HG03097 (cell line): ENCODE results near the gene SELENOF.
"Not testable (repeated sequence)": the region's sequence is repeated elsewhere in the genome, so short reads cannot be mapped to it uniquely, and the experiment has no call there.

Experiments
- ATAC-seq: cut with Tn5 transposase; IDR thresholded peaks from one replicate; pipeline ENCODE4 v1.9.1; 2021; ENCODE audit not compliant: unreplicated experiment, low FRiP score

The SELENOF gene

DNA sequence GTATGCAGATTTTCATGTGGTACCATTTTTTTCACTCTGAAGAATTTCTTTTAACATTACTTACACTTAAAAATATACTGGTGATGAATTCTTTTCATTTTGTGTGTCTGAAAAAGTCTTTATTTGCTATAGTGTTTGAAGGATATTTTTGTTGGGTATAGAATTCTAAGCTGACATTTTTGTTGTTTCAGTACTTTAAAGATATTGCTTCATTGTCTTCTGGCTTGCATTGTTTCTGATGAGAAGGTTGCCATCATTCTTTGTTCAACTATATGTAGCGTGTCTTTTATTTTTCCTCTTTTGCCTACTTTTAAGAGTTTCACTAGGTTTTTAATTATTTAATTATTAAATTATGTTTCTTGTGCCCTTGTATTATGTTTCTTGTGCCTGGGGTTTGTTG, 8.5 kb upstream of the SELENOF start:
- no peak for ATAC-seq

- no peak for ATAC-seq
These were observed 2.8 kb upstream of the SELENOF start for GRCh38 chr1:86916752-86917151.

DNA sequence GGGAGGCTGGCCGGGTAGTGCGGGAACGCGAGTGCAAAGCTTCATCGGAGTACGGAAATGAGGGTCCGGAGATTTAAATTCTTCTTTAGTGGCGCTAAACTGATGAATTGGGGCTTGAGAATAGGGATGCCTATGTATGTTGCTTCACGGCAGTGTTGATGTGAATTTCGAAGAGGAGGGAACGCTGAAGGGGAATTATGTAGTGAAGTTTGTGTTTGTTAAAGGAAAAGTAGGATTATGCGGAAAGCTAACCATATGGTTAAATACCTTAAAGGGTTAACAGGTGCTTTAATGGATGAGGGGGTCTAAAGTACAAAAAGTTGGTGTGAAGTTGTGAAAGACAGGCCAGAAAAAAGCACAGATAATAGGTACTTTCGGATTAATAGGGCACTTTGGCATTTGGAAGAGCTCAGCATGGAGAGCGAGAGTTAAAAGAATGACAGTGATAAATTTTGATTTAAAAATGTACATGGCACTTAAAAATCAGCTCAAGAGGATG, 1.9 kb upstream of the SELENOF start:
- no peak for ATAC-seq

DNA sequence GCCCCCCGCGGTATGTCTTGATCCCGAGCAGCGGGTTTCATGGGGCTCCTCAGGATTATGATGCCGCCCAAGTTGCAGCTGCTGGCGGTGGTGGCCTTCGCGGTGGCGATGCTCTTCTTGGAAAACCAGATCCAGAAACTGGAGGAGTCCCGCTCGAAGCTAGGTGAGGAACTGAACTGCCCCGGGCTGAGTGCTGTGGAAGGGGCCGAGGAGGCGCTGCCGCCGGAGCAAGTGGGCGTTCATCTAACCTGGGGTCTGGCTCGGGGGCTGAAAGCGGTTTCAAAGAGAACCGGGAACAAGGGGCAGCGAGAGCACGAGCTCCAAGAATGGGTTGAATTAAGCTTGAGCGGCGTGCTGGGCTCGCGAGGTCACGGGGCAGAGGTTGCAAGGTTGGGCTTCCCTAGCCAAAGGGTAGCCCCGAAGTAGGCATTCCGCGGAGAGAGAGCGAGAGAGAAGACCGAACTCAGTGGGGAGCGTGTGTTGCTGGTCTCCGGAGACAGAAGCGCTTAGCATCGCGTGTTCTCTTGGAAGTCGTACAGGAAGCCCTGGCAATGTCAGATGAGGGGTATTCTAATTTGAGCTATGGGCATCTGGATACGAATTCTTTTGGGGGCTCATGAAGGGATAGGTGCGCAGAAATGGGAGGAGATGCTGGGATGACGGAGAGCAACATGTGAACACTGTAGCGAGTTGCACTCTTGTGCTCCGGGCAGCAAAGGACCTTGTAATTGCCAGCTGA, 1.2 kb upstream of the SELENOF start:
- ATAC-seq = peak; percentile 18

DNA sequence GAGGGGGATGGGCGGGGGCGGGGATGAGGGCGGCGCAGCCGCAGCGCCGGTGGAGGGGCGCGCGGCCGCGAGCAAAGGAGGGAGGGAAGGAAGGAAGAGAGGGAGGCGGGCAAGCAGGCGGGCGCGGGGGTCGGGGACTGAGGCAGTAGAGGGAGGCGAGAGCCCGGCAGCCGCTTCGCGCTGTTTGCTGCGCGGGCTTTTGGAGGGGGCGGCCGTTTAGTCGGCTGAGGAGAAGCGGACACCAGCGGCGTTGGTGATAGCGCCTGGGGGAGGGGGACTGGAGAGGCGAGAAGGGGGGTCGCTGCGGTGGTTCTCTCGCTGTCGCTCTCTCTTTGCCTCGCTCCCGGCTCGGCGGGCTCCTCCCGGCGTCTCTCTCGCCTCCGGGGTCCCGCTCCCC, 673 bp upstream of the SELENOF start, which contains the start of gene HS2ST1:
TSS of gene HS2ST1 (plus strand) at position 35 of the 397 bp plus-strand sequence.
- ATAC-seq = no peak

DNA sequence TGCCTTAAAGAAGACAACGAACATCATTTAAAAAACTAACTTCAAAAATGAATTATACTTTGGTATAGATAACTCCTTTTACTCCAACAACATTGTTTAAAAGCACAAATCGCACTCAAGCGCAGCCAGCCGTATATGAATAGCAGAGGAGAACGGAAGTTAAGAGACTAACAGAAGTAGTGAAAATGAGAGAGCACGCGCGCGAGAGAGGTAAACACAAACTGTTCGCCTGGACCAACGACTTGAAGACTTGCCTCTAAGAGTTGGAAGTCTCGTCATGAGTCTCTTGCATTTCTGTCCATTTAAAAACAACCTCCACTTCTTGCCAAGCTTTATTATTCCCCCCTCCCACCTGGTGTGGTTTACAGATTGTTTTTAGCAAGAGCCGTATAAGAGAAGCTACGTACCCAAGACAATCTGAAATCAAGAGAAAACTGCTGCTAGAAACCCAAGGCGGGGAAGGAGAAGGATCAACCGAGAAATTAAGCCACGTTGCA, 479 bp downstream of the SELENOF start:
- no peak for ATAC-seq

- no peak for ATAC-seq
These were observed 1.5 kb downstream of the SELENOF start for GRCh38 chr1:86912281-86912900.

GRCh38 chr1:86906419-86906818, 7.5 kb downstream of the SELENOF start:
- no peak for ATAC-seq

- ATAC-seq = no peak
These were observed 8.1 kb downstream of the SELENOF start for GRCh38 chr1:86905875-86906274.

DNA sequence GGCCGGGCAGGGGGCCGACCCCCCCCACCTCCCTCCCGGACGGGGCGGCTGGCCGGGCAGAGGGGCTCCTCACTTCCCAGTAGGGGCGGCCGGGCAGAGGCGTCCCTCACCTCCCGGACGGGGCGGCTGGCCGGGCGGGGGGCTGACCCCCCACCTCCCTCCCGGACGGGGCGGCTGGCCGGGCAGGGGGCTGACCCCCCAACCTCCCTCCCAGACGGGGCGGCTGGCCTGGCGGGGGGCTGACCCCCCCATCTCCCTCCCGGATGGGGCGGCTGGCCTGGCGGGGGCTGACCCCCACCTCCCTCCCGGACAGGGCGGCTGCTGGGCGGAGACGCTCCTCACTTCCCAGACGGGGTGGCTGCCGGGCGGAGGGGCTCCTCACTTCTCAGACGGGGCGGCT, 14.5 kb downstream of the SELENOF start:
- not testable (repeated sequence) for ATAC-seq

- no peak for ATAC-seq
These were observed 25.6 kb downstream of the SELENOF start for GRCh38 chr1:86888327-86888726.

GRCh38 chr1:86887479-86888162, 26.3 kb downstream of the SELENOF start:
- ATAC-seq = no peak

DNA sequence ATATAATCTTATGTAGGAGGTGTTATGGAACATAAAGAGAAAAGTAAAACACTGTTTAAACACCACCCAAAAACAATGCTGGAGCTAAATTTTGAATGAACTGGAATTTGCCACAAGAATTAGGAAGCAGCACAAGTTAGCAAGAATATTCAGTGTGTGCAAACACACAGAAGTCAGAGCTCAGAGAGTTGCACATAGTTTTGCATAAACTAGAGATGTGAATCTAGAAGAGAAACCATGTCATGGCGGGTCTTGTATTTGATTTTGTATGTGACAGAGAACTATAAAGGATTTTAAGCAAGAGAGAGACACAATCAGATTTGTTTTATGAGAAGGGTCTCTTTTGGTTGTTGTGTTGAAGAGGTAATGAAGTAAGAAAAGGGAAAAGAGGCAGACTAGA, 38.2 kb downstream of the SELENOF start:
- ATAC-seq = no peak

DNA sequence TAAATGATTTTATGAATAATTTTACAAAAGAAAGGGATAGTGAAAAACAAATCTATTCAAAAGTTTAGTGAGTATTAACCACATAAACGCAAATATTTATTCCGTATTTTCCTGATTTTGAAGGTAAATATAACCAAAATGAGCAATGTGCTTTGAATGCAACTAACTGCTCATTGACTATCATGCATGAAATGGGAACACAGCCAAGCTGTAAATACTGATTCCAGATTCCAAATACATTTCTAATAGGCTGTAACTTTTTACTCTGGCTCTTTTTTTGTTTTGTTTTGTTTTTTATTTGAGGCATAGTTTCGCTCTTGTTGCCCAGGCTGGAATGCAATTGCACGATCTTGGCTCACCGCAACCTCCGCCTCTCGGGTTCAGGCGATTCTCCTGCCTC, 41.8 kb downstream of the SELENOF start:
- ATAC-seq = no peak

GRCh38 chr1:86871001-86871400, 42.9 kb downstream of the SELENOF start:
- no peak for ATAC-seq

GRCh38 chr1:86868477-86868876, 45.4 kb downstream of the SELENOF start:
- ATAC-seq = no peak

DNA sequence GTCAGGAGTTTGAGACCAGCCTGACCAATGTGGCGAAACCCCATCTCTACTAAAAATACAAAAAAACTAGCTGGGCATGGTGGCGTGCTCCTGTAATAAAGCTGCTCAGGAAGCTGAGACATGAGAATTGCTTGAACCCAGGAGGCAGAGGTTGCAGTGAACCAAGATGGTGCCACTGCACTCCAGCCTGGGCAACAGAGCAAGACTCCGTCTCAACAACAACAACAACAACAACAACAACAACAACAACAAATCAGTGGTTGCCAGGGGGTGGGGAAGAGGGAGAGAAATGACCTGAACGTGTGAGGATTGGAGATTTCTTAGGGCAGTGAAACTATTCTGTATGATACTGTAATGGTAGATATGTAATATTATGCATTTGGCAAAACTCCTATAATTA, 46.6 kb downstream of the SELENOF start:
- ATAC-seq = not testable (repeated sequence)

DNA sequence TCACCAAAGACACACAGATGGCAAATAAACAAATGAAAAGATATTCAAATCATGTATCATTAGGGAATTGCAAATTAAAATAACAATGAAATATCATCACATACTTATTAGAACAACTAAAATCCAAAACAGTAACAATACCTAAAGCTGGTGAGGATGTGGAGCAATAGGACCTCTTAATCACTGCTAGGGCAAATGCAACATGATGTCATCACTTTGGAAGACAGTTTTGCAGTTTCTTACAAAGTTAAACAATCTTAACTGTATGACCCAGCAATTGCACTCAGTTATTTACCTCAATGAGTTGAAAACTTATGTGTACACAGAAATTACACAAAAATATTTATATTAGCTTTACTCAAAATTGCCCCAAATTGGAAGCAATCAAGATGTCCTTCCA, 47.3 kb downstream of the SELENOF start:
- ATAC-seq = no peak

- ATAC-seq = no peak
These were observed 47.8 kb downstream of the SELENOF start for GRCh38 chr1:86865973-86866637.

DNA sequence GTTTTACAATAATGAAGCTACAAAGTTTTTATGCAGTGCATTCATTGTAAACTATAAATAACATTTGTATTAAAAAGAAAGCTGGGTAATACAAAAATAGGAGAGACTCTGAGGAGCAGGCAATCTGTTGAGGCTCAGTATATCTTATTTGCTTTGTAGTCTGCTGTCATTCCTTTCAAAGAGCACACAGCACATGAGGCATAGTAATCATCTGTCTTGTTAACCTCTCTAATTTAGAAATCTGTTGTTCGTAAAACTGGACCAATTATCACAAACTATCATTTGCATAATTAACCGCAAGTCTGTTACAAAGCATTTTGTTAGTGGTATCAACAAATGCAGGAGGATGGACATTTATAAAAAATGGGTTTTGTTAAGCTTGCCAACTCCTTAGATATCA, 51.0 kb downstream of the SELENOF start:
- ATAC-seq = no peak

- ATAC-seq = no peak
These were observed 52.5 kb downstream of the SELENOF start for GRCh38 chr1:86861424-86861823.
